H4 (cell line): ENCODE measurements around the gene HOXA9. TPM values are rescaled to one million over a fixed set of nuclear protein-coding genes. Genes with fewer than 3 reads are reported as not detected.

Source experiments
- DNase-seq: peaks from one replicate; pipeline ENCODE4 v3.0.0-alpha.2; 2015; ENCODE audit warnings: low spot score
- total RNA-seq: library from RNA; depleted of rRNA; stranded (reverse); fragments of >200 nt; shearing (Covaris generic); gene quantifications from 2 replicates; pipeline ENCODE4 v1.2.3, GENCODE V29; 2014

HOXA9 gene
- total RNA-seq, 1 experiment from 2014 or later = 0.17 TPM

GRCh38 chr7:27200761-27201579 lies 35.6 kb upstream of the HOXA9 start:
- DNase-seq = peak; percentile 44

GRCh38 chr7:27199849-27200760 lies 34.8 kb upstream of the HOXA9 start, which contains the start of gene HOXA13:
Gene HOXA13 (minus strand): TSS chr7:27200091. CDS start chr7:27200077, 14 bp downstream.
- DNase-seq = peak; percentile 76

- no peak for DNase-seq
Measured at GRCh38 chr7:27198871-27199801, 33.8 kb upstream of the HOXA9 start.

GRCh38 chr7:27198138-27198841 lies 33.0 kb upstream of the HOXA9 start:
- no peak for DNase-seq

- DNase-seq = no peak
Measured at GRCh38 chr7:27197137-27198042, 32.1 kb upstream of the HOXA9 start.

GRCh38 chr7:27196287-27196767 lies 31.0 kb upstream of the HOXA9 start:
- peak; percentile 84 for DNase-seq

GRCh38 chr7:27194686-27195379 lies 29.5 kb upstream of the HOXA9 start:
- no peak for DNase-seq

GRCh38 chr7:27194002-27194352 lies 28.6 kb upstream of the HOXA9 start:
- DNase-seq = no peak

GRCh38 chr7:27193335-27194001 lies 28.1 kb upstream of the HOXA9 start:
- DNase-seq = no peak

- DNase-seq = no peak
Measured at GRCh38 chr7:27192546-27193334, 27.4 kb upstream of the HOXA9 start.

GRCh38 chr7:27191833-27192545 lies 26.7 kb upstream of the HOXA9 start:
- DNase-seq = no peak

- DNase-seq = no peak
Measured at GRCh38 chr7:27191161-27191731, 25.9 kb upstream of the HOXA9 start.

- DNase-seq = no peak
Measured at GRCh38 chr7:27189997-27190748, 24.8 kb upstream of the HOXA9 start.

GRCh38 chr7:27189295-27189996 lies 24.1 kb upstream of the HOXA9 start:
- no peak for DNase-seq
